A549 (cell line): ENCODE measurements around the gene CYP2A13. TPM values are rescaled to one million over a fixed set of nuclear protein-coding genes. Genes with fewer than 3 reads are reported as not detected.

ENCODE experiments used
- ATAC-seq, 2 experiments: fragments of 200-7000 bp in 1 of 2; fragments of >200 bp in 1 of 2; cut with Nextera tagmentation in 1 of 2; cut with Tn5 transposase in 1 of 2; 3 replicates each; pipeline versions ENCODE4 v1.8.0 to v1.9.1; 2018 to 2020; ENCODE audit warnings: mild to moderate bottlenecking in 1 of 2, moderate library complexity in 1 of 2
- CTCF ChIA-PET: fragments of 300-600 bp; sonication (Branson Sonifier 250); formaldehyde crosslinking; extraction: SDS; loops from one replicate; lab custom pipeline; 2021; ENCODE audit warnings: antibody characterized with exemption, inconsistent platforms; lab: Yijun Ruan, JAX
- POLR2A ChIA-PET: fragments of 350-600 bp; formaldehyde crosslinking; extraction: SDS; loops from one replicate; lab custom pipeline; 2021; ENCODE audit warnings: antibody characterized with exemption, inconsistent platforms; lab: Yijun Ruan, JAX
- DNase-seq, 2 experiments: peaks; one replicate each; pipeline versions ENCODE4 v3.0.0 to v3.0.0-alpha.2; 2011 to 2016; ENCODE audit warnings: low read depth in 1 of 2, low spot score in 1 of 2
- FAIRE-seq: peaks from 2 replicates; lab custom pipeline; 2011; peaks lifted over from hg19 to GRCh38; lab: Jason Lieb, UNC
- H3K27ac ChIP-seq, 2 experiments: fragments of >200 bp; sonication (Bioruptor Twin); formaldehyde crosslinking; 3 replicates each; pipeline ENCODE4 v1.5.1; 2016 to 2017
- H3K4me1 ChIP-seq: fragments of >200 bp; sonication (Bioruptor Twin); formaldehyde crosslinking; 3 replicates; pipeline ENCODE4 v1.6.1; 2016
- H3K4me2 ChIP-seq: fragments of >200 bp; sonication (Bioruptor Twin); formaldehyde crosslinking; 3 replicates; pipeline ENCODE4 v1.6.1; 2016
- H3K4me3 ChIP-seq: fragments of >200 bp; sonication (Bioruptor Twin); formaldehyde crosslinking; 3 replicates; pipeline ENCODE4 v1.5.1; 2016
- H3K9me3 ChIP-seq: fragments of >200 bp; sonication (Bioruptor Twin); formaldehyde crosslinking; 3 replicates; pipeline ENCODE4 v1.6.1; 2016
- CBX2 ChIP-seq: fragments of 200-600 bp; sonication (generic); IDR thresholded peaks from 2 replicates; pipeline ENCODE4 v1.6.1; 2016; ENCODE audit warnings: low read depth, mild to moderate bottlenecking, borderline replicate concordance
- CEBPB ChIP-seq, 2 experiments: fragments of >200 bp in 1 of 2; sonication (Bioruptor Twin) in 1 of 2; formaldehyde crosslinking in 1 of 2; IDR thresholded peaks; 2 replicates each; pipeline ENCODE4 v1.6.1; 2012 to 2016
- E2F6 ChIP-seq: IDR thresholded peaks from 2 replicates; pipeline ENCODE4 v1.6.1; 2012; ENCODE audit warnings: low read depth, borderline replicate concordance
- ELK1 ChIP-seq: fragments of 150-350 bp; IDR thresholded peaks from 2 replicates; pipeline ENCODE4 v1.6.1; 2014; ENCODE audit warnings: low read depth, mild to moderate bottlenecking, low read length
- EP300 ChIP-seq, 2 experiments: fragments of >200 bp; sonication (Bioruptor Twin); formaldehyde crosslinking; IDR thresholded peaks; 2 replicates in 1 of 2; 3 replicates in 1 of 2; pipeline ENCODE4 v1.6.1; 2016 to 2017
- ESRRA ChIP-seq: fragments of 150-350 bp; IDR thresholded peaks from 2 replicates; pipeline ENCODE4 v1.6.1; 2014; ENCODE audit warnings: mild to moderate bottlenecking, low read length, borderline replicate concordance
- GATA3 ChIP-seq: IDR thresholded peaks from 2 replicates; pipeline ENCODE4 v1.6.1; 2012; ENCODE audit warnings: borderline replicate concordance
- HDAC2 ChIP-seq: fragments of 200-600 bp; sonication (generic); IDR thresholded peaks from 2 replicates; pipeline ENCODE4 v1.6.1; 2016
- HEYL ChIP-seq: fragments of 250-450 bp; sonication (Bioruptor Pico); IDR thresholded peaks from 2 replicates; pipeline ENCODE4 v1.8.0; 2021; ENCODE audit warnings: mild to moderate bottlenecking, moderate library complexity
- MAFK ChIP-seq: fragments of 450-650 bp; IDR thresholded peaks from 2 replicates; pipeline ENCODE4 v1.6.1; 2014; ENCODE audit not compliant: partially characterized antibody
- NFE2L2 ChIP-seq: fragments of 150-350 bp; conservative IDR thresholded peaks from 2 replicates; pipeline ENCODE4 v1.6.1; 2014; ENCODE audit warnings: low read length
- PHF8 ChIP-seq: fragments of 200-600 bp; sonication (generic); IDR thresholded peaks from 2 replicates; pipeline ENCODE4 v1.6.1; 2016; ENCODE audit warnings: low read depth, mild to moderate bottlenecking, antibody characterized with exemption, moderate library complexity, borderline replicate concordance
- POLR2AphosphoS2 ChIP-seq: conservative IDR thresholded peaks from 2 replicates; pipeline ENCODE4 v1.6.1; 2012; ENCODE audit warnings: low read length, improper control_type of control experiment, inconsistent platforms
- RAD21 ChIP-seq, 2 experiments: fragments of >200 bp in 1 of 2; sonication (Bioruptor Twin) in 1 of 2; formaldehyde crosslinking in 1 of 2; IDR thresholded peaks in 1 of 2; conservative IDR thresholded peaks in 1 of 2; 2 replicates in 1 of 2; 3 replicates in 1 of 2; pipeline ENCODE4 v1.6.1; 2012 to 2018; ENCODE audit warnings: inconsistent platforms in 1 of 2
- RCOR1 ChIP-seq: fragments of 150-350 bp; IDR thresholded peaks from 2 replicates; pipeline ENCODE4 v1.6.1; 2014; ENCODE audit warnings: antibody characterized with exemption, low read length, low read depth
- REST ChIP-seq: fragments of 200-600 bp; sonication (generic); IDR thresholded peaks from 2 replicates; pipeline ENCODE4 v1.6.1; 2016; ENCODE audit warnings: antibody characterized with exemption, mild to moderate bottlenecking, moderate library complexity
- RFX5 ChIP-seq: fragments of 450-650 bp; IDR thresholded peaks from 2 replicates; pipeline ENCODE4 v1.7.1; 2014; ENCODE audit warnings: antibody characterized with exemption, mild to moderate bottlenecking, moderate library complexity
- RNF2 ChIP-seq: fragments of 200-600 bp; sonication (generic); IDR thresholded peaks from 2 replicates; pipeline ENCODE4 v1.6.1; 2016; ENCODE audit warnings: low read depth, mild to moderate bottlenecking, antibody characterized with exemption, moderate library complexity, borderline replicate concordance
- SREBF2 ChIP-seq: fragments of 450-650 bp; IDR thresholded peaks from 2 replicates; pipeline ENCODE4 v1.6.1; 2014; ENCODE audit warnings: mild to moderate bottlenecking, moderate library complexity
- TP53 ChIP-seq: fragments of 250-450 bp; sonication (Bioruptor Pico); IDR thresholded peaks from 2 replicates; pipeline ENCODE4 v1.5.0; 2021; ENCODE audit warnings: mild to moderate bottlenecking, moderate library complexity
- USF2 ChIP-seq: fragments of 450-650 bp; IDR thresholded peaks from 2 replicates; pipeline ENCODE4 v1.6.1; 2014; ENCODE audit warnings: antibody characterized with exemption
- ZFP36 ChIP-seq: fragments of 450-650 bp; IDR thresholded peaks from 2 replicates; pipeline ENCODE4 v1.6.1; 2014; ENCODE audit warnings: borderline replicate concordance; ENCODE audit not compliant: partially characterized antibody
- WGBS: methylation state at CpG from one replicate; pipeline ENCODE4 v1.1.6; 2017; ENCODE audit errors: missing lambda C conversion rate; 5-methylcytosine and 5-hydroxymethylcytosine counted together
- polyA plus RNA-seq, 4 experiments: library from polyadenylated mRNA; depleted of rRNA in 3 of 4; stranded (reverse); fragments of >200 nt; fragmentation: RNase III in 1 of 4; extraction: RNeasy Plus Mini Kit Qiagen cat#74134 plus additional on column Dnase treatment in 1 of 4; gene quantifications; 2 replicates in 3 of 4; 3 replicates in 1 of 4; pipeline ENCODE4 v1.2.3, GENCODE V29; 2011 to 2017

CYP2A13 gene
- polyA plus RNA-seq, 2 of the 4 experiments (the other 2 are of a cell fraction), result not detected

GRCh38 chr19:41089959-41090358 is 1.7 kb downstream of the CYP2A13 start:
- TF ChIP-seq PHF8 (no peak), HEYL (CRISPR knock-in tag) (no peak), USF2 (no peak), RCOR1 (no peak), POLR2AphosphoS2 (no peak), TP53 (CRISPR knock-in tag) (no peak), GATA3 (no peak), RAD21 (conservative IDR thresholded peaks at IDR 0.05 in 1 of 2, IDR thresholded peaks at IDR 0.05 in 1 of 2) (no peak), MAFK (no peak), NFE2L2 (no peak), ELK1 (no peak), E2F6 (no peak), REST (no peak), ZFP36 (no peak)
- FAIRE-seq (no peak), ATAC-seq (peak in 1 of 2 experiments; percentile 38; a peak in 3 of 6 replicates), DNase-seq (peak in 1 of 2 experiments; percentile 25)
- POLR2A ChIA-PET, result interaction anchor here (0.7 kb wide), 1 partner anchor 393 kb away, joined by 6 read pairs; no protein-coding TSS in a partner anchor
- CTCF ChIA-PET, result interaction anchor here (0.6 to 1.7 kb wide), 3 partner anchors 134 to 263 kb away, joined by 3 to 4 read pairs (median 3); no protein-coding TSS in a partner anchor
- Histone ChIP-seq H3K4me1 (peaks cover 6% of the 10 kb centered on the region; the same call in 2 of the 3 replicates), H3K9me3 (peaks cover 2% of the 10 kb centered on the region; the same call in 1 of the 3 replicates), H3K4me2 (peak overlapping the region; percentile 74), H3K27ac (no peak overlapping the region), H3K4me3 (peak overlapping the region; percentile 33; the same call in 2 of the 3 replicates)
- WGBS, result 5% methylated on average over 26 of the region's 32 CpGs

GRCh38 chr19:41095703-41096102 is 7.5 kb downstream of the CYP2A13 start:
- DNase-seq, result no peak
- peaks cover 38% of the 10 kb centered on the region for H3K9me3 ChIP-seq
- H3K27ac ChIP-seq, result no peak overlapping the region
- ChIA-PET POLR2A (no interaction called here), CTCF (interaction anchor here (0.8 to 1.9 kb wide), 5 partner anchors 13 to 109 kb away, joined by 3 to 5 read pairs (median 4); no protein-coding TSS in a partner anchor)
- TF ChIP-seq CBX2 (no peak), RNF2 (no peak), RFX5 (no peak), ESRRA (no peak), MAFK (no peak), HDAC2 (no peak), SREBF2 (no peak), CEBPB (IDR thresholded peaks at IDR 0.05) (no peak), EP300 (IDR thresholded peaks at IDR 0.05) (no peak), USF2 (no peak)
- FAIRE-seq, result no peak
- no peak overlapping the region for H3K4me3 ChIP-seq
- ATAC-seq, result no peak; a peak in 1 of 6 replicates
- WGBS, result 73% methylated on average over 12 of the region's 15 CpGs
- no peak overlapping the region for H3K4me2 ChIP-seq
- H3K4me1 ChIP-seq, result no peaks in the 10 kb centered on the region
